SK-N-MC (cell line): ENCODE data around the gene JDP2.

Experiments used
- DNase-seq: peaks from one replicate; pipeline ENCODE4 v3.0.0-alpha.2; 2011; ENCODE audit warnings: low read depth, low spot score
- H3K27ac ChIP-seq: fragments of 200-600 bp; sonication (generic); 2 replicates; pipeline ENCODE4 v1.5.1; 2016; ENCODE audit warnings: mixed run types
- H3K36me3 ChIP-seq: fragments of 200-600 bp; sonication (generic); 2 replicates; pipeline ENCODE4 v1.6.1; 2017; ENCODE audit warnings: antibody characterized with exemption, low read length, mixed read lengths; ENCODE audit not compliant: insufficient read depth
- H3K4me3 ChIP-seq: fragments of 200-600 bp; sonication (generic); 2 replicates; pipeline ENCODE4 v1.5.1; 2016
- H3K9ac ChIP-seq: fragments of 200-600 bp; sonication (generic); 2 replicates; pipeline ENCODE4 v1.8.0; 2017; ENCODE audit warnings: mixed run types, mixed read lengths; ENCODE audit not compliant: insufficient read length
- H3K9me3 ChIP-seq: fragments of 200-600 bp; sonication (generic); 2 replicates; pipeline ENCODE4 v1.6.1; 2017; ENCODE audit warnings: low read depth, mild to moderate bottlenecking, antibody characterized with exemption, low read length, moderate library complexity, mixed read lengths
- EZH2 ChIP-seq: fragments of 200-600 bp; sonication (generic); IDR thresholded peaks from one replicate; pipeline ENCODE4 v1.6.1; 2017; ENCODE audit warnings: antibody characterized with exemption
- FOXP2 ChIP-seq: optimal IDR thresholded peaks from 2 replicates; pipeline ENCODE3; 2011; ENCODE audit warnings: mild to moderate bottlenecking, moderate library complexity; ENCODE audit not compliant: insufficient read depth; ENCODE audit errors: extremely low read length, control extremely low read depth
- POLR2AphosphoS5 ChIP-seq: IDR thresholded peaks from 2 replicates; pipeline ENCODE4 v1.6.1; 2012; ENCODE audit warnings: mild to moderate bottlenecking, low read depth, low read length, borderline replicate concordance

The JDP2 gene

GRCh38 chr14:75521415-75522199 is 93.8 kb downstream of the JDP2 start:
- no peak overlapping the region for H3K27ac ChIP-seq
- H3K4me3 ChIP-seq, result no peak overlapping the region
- H3K9me3 ChIP-seq, result no peaks in the 10 kb centered on the region
- no peak overlapping the region for H3K9ac ChIP-seq
- no peak for DNase-seq
- H3K36me3 ChIP-seq, result no peaks in the 10 kb centered on the region
- TF ChIP-seq FOXP2, result no peak
- TF ChIP-seq EZH2, result no peak
- no peak for TF ChIP-seq POLR2AphosphoS5

GRCh38 chr14:75522224-75522982 is 94.6 kb downstream of the JDP2 start, which contains the start of gene BATF:
Gene BATF, plus strand, starts transcription at chr14:75522469. Its CDS starts 214 bp downstream, at chr14:75522683.
- H3K27ac ChIP-seq, result no peak within 1 kb of the TSS
- TF ChIP-seq EZH2 (no peak), POLR2AphosphoS5 (no peak), FOXP2 (no peak)
- no peaks in the 10 kb centered on the region for H3K36me3 ChIP-seq
- DNase-seq, result no peak
- H3K9me3 ChIP-seq, result no peaks in the 10 kb centered on the region
- H3K9ac ChIP-seq, result no peak within 1 kb of the TSS
- no peak within 1 kb of the TSS for H3K4me3 ChIP-seq

GRCh38 chr14:75522983-75523318 is 95.1 kb downstream of the JDP2 start:
- H3K4me3 ChIP-seq, result no peak overlapping the region
- H3K9me3 ChIP-seq, result no peaks in the 10 kb centered on the region
- no peak for DNase-seq
- no peak overlapping the region for H3K9ac ChIP-seq
- no peaks in the 10 kb centered on the region for H3K36me3 ChIP-seq
- TF ChIP-seq POLR2AphosphoS5 (no peak), EZH2 (no peak), FOXP2 (no peak)
- H3K27ac ChIP-seq, result no peak overlapping the region
